Fibroblast of skin of abdomen (primary cell): Measurements from ENCODE around the gene ACACB.

Experiments
- DNase-seq: peaks from one replicate; pipeline ENCODE4 v3.0.0-alpha.2; 2013

The ACACB gene

DNA sequence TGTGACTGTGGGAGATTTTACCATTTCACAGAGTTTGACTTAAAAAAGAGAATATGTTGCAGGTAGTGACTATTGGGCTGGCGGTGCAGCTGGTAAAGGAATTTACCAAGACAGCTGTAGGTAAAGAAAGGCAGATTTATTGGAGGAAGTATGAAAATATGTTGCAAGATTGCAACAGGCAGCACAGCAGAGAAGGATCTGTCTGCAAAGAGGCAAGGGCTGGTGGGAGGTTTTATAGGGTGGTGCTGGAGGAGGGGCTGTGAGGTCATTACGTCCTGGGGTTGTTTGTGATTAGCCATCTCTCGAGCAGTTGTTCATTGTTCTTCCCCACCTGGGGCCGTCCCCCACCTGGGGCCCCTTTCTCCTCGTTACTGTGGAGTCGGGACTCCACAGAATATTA is 62.1 kb downstream of the ACACB start:
- DNase-seq = no peak

DNA sequence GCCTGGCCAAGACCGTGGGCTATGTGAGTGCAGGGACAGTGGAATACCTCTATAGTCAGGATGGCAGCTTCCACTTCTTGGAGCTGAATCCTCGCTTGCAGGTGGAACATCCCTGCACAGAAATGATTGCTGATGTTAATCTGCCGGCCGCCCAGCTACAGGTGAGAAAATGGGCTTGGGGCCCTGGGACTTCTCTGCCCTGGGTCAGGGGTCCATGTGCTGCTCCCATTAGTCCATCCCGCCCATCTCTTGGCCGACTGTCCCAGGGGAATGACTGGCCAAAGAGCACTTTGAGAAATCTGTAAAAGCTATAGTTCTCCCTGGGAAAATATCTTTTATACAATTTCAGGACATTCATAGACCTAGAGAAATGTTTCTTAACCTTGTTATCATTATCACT is 63.5 kb downstream of the ACACB start:
- DNase-seq = no peak

DNA sequence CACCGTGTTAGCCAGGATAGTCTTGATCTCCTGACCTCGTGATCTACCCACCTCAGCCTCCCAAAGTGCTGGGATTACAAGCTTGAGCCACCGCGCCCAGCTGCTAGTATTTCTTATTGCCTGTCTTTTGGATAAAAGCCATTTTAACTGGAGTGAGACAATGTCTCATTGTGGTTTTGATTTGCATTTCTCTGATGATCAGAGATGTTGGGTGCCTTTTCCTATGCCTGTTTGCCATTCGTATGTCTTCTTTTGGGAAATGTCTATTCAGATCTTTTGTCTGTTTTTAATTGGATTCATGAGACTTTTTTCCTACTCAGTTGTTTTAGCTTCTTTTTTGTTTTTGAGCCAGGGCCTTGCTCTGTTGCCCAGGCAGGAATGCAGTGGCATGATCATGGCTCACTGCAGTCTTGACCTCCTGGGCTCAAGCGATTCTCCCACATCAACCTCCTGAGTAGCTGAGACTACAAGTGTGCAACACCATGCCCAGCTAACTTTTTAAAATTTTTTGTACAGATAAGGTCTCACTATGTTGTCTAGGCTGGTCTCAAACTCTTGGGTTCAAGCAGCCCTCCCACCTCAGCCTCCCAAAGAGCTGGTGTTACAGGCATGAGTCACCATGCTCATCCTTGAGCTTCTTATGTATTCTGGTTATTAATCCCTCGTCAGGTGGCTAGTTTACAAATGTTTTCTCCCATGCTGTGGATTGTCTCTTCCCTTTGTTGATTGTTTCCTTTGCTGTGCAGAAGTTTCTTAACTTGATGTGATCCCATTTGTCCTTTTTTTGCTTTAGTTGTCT is 65.9 kb downstream of the ACACB start:
- DNase-seq = peak; percentile 44

DNA sequence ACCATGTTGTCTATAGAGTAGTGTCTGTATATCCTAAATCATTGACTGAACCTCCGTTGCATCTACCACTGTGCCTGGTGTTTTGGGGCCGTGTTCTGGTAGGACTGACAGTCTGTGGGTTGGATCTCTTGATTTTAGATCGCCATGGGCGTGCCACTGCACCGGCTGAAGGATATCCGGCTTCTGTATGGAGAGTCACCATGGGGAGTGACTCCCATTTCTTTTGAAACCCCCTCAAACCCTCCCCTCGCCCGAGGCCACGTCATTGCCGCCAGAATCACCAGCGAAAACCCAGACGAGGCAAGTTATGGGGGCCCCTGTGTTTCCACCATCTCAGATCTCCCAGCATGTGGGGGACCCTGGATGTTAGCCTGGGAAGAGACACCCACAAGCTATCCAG is 69.1 kb downstream of the ACACB start:
- DNase-seq = no peak

DNA sequence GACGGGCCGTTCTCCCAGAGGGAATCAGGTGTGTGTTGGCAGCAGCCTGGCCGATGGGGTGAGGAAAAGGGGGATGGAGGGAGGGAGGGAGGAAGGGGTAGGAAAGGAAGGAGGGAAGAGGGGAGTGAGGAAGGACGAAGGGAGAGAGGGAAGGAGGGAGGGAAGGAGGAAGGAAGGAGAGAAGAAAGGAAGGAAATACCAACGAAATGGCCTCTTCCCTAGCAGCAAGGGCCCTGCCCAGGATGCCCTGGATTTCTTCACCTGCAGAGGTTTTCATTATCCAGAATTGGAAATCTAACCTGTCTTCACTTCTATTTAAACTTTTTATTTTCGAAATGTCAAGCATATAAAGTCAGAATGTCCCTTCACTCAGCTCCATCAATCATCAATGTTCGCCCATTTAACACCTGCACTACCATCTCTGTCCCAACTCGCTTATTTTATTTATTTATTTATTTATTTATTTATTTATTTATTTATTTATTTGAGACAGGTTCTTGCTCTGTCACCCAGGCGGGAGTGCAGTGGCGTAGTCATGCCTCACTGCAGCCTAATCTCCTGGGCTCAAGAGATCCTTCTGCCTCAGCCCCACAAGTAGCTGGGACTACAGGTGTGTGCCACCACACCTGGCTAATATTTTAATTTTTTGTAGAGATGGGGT is 70.7 kb downstream of the ACACB start:
- no peak for DNase-seq

DNA sequence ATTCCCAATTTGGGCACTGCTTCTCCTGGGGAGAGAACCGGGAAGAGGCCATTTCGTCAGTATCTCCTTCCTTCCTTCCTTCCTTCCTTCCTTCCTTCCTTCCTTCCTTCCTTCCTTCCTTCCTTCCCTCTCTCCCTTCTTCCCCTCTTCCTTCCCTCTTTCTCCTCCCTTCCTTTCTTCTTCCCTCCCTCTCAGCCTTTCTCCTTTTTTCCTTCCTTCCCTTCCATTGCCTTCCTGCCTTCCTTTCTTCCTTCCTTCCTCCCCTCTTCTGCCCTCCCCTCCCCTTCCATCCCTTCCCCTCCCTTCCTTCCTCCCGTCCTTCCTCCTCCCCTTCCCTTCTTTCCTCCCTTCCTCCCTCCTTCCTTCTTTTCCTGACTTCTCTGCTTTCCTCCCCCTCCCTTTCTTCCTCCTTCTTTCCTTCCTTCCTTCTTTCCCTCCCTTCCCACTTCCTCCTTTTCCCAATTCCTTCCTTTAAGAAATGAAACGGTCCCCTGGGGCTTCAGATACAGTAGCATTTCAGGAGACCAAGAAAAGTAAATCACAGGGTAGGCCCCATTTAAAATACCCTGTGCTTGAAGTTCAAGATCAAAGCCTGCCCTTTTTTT is 71.8 kb downstream of the ACACB start:
- no peak for DNase-seq

DNA sequence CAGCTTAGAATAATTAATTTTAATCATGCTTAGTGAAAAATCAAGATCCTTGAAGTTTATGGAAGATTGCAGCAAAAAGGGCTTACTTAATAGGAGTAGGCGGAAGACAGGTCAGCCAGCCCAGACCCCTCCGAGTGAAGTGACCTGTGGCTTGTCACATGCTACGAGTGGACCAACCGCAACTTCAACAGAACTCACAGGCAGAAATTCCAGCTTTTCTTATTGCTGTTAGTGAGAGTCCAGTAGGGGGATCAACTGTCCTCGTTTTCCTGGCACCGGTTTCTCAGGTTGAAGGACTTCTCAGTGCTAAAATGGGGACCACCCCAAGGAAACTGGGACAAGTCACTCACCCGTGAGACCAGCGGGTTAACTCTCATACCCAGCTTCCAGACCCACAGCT is 72.9 kb downstream of the ACACB start:
- DNase-seq = no peak

DNA sequence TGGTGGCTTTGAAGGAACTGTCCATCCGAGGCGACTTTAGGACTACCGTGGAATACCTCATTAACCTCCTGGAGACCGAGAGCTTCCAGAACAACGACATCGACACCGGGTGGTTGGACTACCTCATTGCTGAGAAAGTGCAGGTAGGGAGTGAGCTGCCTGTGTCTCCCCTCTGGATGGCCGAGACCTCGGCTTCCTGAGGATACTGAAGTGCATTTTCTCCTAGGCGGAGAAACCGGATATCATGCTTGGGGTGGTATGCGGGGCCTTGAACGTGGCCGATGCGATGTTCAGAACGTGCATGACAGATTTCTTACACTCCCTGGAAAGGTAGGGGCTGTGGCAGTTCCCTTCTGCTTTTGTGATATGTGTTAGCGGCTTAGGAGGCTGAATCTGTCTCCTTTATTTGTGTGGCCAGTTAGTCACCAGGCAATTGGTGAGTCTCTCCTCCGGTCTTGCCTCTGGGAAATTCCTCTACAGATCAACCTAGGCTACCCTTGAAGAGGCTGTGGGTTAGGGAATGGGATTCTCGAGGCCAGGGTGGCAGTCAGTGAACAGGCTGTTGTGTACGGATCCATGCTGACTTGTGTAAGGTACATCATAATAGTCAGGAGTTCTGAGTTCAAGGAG is 75.3 kb downstream of the ACACB start:
- no peak for DNase-seq

DNA sequence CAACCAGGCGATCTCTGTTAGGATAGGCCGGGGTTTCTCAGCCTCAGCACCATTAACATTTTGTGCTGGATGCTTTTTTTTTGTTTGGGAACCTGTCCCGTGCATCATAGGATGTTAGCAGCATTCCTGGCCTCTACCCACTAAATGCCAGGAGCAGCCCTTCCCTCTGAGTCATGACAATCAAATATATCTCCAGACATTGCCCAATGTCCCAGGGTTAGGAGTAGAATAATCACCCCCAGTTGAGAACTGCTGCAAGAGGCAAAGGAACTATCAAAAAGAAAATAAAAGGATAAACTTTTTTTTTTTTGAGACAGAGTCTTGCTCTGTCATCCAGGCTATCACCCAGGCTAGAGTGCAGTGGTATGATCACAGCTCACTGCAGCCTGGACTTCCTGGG is 76.0 kb downstream of the ACACB start:
- peak; percentile 64 for DNase-seq

DNA sequence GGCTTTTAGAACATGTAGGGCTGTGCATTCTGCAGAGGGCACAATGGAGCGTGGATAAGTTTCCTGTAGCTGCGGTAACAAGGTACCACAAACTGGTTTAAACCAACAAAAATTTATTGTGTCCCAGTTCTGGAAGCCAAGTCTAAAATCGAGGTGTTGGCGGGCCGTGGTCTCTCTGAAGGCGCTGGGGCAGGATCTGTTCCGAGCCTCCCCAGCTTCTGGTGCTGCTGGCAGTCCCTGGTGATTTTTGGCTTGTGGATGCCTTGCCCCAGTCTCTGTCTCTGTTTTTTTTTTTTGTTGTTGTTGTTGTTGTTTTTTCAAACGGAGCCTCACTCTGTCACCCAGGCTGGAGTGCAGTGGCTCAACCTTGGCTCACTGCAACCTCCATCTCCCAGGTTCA is 77.5 kb downstream of the ACACB start:
- DNase-seq = no peak

DNA sequence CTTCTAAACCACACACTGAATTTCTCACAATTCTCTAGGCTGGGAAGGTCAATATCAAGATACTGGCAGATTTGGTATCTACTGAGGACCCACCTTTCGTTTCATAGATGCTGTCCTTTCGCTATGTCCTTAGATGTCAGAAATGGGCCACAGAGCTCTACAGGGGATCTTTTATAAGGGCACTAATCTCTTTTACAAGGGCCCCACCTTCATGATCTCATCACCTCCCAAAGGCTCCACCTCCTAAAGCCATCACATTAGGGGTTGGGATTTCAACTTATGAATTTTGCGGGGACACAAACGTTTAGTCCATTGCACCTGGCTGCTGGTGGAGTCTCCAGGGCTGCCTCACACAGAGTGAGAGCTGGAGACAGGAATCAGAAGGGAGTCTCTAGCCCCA is 79.9 kb downstream of the ACACB start:
- DNase-seq = no peak

DNA sequence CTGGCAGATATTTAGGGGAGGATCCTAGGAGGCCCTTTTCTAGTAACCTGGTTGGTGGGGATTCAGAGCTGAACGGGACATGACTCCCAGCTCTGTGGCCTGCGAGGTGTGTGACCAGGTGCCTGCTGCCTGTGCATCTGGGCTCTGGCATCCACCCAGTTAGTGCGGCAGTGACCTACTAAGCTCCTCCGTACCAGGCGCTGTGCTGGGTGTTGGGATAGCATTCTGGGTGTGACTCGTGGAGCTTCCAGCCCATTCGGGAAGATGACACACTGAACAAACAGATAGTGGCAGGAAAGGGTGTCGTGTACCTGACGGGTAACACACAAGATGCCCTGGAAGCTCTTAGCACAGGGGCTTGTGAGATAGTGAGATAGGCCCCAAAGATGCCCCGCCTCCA is 80.9 kb downstream of the ACACB start:
- no peak for DNase-seq

DNA sequence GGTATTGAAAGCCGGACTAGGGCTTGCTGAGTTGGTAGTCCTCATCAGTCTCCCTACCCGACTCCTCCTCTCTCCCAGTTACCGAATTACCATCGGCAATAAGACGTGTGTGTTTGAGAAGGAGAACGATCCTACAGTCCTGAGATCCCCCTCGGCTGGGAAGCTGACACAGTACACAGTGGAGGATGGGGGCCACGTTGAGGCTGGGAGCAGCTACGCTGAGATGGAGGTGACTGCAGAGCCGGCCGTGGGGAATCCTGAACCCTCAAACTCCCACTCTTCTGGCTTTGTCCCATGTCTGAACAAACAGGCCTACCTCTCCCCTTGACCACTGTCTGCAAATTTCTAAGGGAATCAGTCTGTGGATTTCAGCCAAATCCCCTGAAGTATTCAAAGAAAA is 82.9 kb downstream of the ACACB start:
- no peak for DNase-seq

DNA sequence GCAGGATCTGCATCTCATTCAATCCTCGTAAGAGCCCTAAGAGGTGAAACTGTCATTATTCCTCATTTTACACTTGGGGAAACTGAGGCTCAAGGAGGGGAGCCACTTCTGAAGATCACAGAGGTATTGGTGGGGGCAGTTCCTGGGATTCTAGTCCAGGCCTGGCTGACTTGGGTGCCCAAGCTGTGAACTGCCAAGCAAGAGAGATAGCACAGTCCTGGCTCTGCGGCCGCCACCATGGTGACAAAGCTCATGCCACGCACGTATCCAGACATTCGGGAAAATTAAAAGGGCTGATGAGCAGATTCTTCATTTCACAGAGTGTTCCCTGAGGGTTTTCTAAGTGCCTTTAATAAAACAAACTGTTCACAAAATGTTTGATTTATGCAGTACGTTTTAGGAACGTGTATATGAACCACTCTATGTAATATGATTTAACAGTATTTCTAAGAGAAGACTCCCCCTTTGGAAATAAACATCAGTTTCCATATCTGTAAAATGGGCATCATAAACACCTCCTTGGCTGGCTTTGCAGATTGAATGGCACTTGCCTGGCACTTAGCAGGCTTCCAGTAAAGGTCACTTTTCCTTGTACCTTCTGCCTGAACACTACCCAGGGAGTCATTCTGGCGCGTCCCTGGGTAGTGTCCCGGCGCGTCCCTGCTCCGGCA is 84.6 kb downstream of the ACACB start:
- no peak for DNase-seq

DNA sequence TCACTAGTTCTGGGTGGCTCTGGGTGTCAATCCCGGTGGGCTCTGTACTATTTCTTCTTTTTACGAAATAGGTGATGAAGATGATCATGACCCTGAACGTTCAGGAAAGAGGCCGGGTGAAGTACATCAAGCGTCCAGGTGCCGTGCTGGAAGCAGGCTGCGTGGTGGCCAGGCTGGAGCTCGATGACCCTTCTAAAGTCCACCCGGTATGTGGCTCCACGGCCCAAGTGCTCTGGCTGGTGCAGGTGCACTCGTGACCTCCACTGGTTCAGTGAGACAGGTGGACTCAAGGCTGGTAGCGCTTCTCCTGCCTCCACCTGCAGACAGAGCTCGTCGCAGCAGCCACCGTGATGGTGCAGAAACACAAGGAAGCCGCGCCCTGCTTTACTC is 85.1 kb downstream of the ACACB start:
- no peak for DNase-seq

DNA sequence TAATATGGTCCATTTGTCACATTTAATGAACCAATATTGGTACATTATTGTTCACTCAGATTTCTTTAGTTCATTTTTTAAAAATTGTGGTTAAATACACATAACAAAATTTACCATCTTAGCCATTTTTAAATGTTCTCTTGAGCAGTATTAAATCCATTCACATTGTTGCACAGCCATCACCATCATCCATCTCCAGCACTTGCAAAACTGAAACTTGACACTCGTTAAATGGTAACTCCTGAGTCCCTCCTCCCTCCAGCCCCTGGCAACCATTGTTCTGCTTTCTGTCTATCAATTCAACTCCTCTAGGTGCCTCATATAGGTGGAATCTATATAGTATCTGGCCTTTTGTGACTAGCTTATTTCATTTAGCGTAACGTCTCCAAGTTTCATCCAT is 86.4 kb downstream of the ACACB start:
- no peak for DNase-seq

DNA sequence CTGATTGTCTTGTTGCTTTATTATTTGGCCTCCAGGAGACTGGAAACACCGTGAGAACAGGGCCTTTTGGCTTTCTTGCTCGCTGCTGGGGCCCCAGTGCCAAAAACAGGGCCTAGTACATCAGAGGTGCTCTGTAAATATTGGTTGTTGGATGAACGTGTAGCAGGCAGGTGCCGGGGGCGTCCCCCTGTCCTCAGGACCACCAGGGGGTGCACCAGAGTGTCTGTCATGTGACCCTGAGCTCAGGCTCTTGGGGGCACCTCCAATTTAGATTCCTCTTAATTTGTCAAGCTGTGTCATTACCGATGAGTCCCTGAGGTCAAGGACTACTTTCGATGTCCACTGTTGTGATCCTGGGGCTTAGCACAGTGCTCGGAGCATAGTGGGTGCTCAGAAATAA is 87.1 kb downstream of the ACACB start:
- DNase-seq = no peak

DNA sequence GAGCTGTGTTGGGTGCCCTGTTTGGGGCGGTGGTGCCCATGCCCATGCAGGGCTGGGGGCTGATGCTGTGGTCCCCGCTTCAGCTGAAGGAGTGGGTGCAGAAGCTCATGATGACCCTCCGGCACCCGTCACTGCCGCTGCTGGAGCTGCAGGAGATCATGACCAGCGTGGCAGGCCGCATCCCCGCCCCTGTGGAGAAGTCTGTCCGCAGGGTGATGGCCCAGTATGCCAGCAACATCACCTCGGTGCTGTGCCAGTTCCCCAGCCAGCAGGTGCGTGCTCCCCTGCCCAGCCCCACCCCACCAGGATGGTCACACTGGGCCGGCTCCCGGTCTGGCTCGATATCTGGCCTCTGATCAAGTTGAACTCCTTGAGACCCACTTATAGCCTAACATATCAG is 92.7 kb downstream of the ACACB start:
- no peak for DNase-seq

DNA sequence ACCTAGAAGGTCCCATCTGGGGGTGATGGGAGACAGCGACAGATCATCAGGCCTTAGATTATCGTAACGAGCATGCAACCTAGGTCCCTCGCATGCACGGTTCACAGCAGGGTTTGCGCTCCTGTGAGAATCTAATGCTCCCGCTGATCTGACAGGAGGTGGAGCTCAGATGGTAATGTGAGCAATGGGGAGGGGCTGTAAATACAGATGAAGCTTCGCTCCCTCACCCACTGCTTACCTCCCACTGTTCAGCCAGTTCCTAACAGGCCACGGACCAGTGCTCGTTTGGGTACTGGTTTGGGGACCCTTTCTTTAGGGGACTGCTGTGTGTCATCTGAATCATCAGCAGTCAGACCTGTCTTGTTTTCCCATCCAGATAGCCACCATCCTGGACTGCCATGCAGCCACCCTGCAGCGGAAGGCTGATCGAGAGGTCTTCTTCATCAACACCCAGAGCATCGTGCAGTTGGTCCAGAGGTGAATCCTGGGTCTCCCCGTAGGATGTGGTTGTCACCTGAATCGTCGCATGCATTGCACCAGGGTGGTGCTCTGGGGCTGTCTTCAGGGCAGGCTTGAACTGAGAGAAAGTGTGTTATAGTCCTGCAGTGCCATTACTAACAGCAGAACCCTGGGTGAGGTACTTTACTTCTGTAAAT is 96.2 kb downstream of the ACACB start:
- no peak for DNase-seq

DNA sequence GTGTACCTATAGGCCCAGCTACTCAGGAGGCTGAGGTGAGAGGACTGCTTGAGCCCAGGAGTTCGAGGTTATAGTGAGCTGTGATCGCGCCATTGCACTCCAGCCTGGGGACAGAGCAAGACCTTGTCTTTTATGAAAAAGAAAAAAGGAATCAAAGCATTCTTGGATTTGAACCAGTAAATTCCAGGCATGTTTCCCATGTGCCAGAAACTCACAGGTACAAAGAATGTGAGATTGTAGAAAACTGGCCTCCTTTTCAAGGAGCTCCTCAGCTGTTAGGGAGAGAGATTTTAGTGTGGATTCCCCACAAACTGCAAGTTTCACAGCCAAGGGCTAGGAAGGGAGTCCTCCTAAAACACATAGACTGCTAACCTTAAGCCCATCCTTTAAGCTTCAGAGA is 97.7 kb downstream of the ACACB start:
- no peak for DNase-seq

DNA sequence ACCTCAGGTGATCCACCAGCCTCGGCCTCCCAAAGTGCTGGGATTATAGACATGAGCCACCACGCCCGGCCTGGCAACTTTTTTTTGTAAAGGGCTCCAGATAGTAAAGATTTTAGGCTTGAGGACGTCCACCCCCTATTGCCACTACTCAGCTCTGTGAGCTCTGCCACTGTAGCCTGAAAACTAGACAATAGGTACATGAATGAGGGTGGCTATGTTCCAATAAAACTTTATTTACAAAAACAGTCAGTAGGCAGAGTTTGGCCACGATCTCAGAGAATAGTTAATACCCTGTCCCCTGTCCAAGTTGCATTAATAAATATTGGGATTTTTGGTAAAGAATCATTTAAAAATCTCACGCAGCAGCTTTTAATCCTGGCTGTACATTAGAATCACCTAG is 102.6 kb downstream of the ACACB start:
- no peak for DNase-seq

DNA sequence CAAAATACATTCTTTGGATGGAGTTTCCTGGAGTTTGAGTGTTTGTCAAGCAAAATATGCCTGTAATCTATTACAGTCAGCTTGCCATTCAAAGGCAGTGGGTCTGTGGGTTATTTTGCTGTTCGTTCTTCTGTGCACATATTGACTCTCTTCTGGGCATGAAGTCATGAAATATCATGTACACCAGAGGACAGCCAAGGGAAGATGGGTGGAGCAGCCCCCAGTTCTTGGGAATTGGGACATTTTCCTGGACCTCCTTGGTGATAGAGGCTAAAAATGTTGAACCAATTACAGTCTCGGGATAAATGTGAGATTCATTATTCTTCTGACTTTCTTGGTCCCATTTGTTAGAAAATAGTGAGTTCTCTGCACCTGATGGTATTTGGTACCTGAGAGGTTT is 103.6 kb downstream of the ACACB start:
- no peak for DNase-seq
